Measurements from ENCODE around the gene XCL1.

- TF ChIP-seq, protein P1, sequence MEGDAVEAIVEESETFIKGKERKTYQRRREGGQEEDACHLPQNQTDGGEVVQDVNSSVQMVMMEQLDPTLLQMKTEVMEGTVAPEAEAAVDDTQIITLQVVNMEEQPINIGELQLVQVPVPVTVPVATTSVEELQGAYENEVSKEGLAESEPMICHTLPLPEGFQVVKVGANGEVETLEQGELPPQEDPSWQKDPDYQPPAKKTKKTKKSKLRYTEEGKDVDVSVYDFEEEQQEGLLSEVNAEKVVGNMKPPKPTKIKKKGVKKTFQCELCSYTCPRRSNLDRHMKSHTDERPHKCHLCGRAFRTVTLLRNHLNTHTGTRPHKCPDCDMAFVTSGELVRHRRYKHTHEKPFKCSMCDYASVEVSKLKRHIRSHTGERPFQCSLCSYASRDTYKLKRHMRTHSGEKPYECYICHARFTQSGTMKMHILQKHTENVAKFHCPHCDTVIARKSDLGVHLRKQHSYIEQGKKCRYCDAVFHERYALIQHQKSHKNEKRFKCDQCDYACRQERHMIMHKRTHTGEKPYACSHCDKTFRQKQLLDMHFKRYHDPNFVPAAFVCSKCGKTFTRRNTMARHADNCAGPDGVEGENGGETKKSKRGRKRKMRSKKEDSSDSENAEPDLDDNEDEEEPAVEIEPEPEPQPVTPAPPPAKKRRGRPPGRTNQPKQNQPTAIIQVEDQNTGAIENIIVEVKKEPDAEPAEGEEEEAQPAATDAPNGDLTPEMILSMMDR (IDR thresholded peaks at IDR 0.05) = no peak
- no peak for TF ChIP-seq POLR2AphosphoS5 (IDR thresholded peaks at IDR 0.05)
- no peak for TF ChIP-seq POLR2A (IDR thresholded peaks at IDR 0.05)
Measured at GRCh38 chr1:168623831-168624230, 47.4 kb downstream of the XCL1 start.

Measured in breast epithelium (tissue), 3 donors.